CD14-positive monocyte (primary cell): ENCODE measurements around the gene ODAD3. TPM values are rescaled to one million over a fixed set of nuclear protein-coding genes. Genes with fewer than 3 reads are reported as not detected.

ENCODE experiments used
- DNase-seq, 3 donors: peaks; one replicate each; pipeline ENCODE4 v3.0.0-alpha.2; 2011 to 2022
- H2AFZ ChIP-seq: 2 replicates; pipeline ENCODE4 v1.6.0; 2012; ENCODE audit warnings: mild to moderate bottlenecking, low read depth, low read length, inconsistent platforms; ENCODE audit not compliant: insufficient read depth, poor library complexity, severe bottlenecking
- H3K27ac ChIP-seq, 2 donors: 1 replicate in 1 of 2; 2 replicates in 1 of 2; pipeline ENCODE4 v1.5.1; 2012 to 2013; ENCODE audit warnings: low read length in 2 of 2, control low read depth in 1 of 2, inconsistent platforms in 1 of 2, low read depth in 1 of 2, mild to moderate bottlenecking in 1 of 2
- H3K27me3 ChIP-seq, 2 donors: one replicate each; pipeline versions ENCODE4 v1.6.0 to v1.6.1; 2011 to 2013; ENCODE audit warnings: low read length in 2 of 2; ENCODE audit not compliant: control insufficient read depth in 2 of 2, insufficient read depth in 2 of 2
- H3K36me3 ChIP-seq, 2 donors: replicated peaks in 1 of 2; 1 replicate in 1 of 2; 2 replicates in 1 of 2; pipeline versions ENCODE4 v1.5.1 to v1.6.1; 2012 to 2013; ENCODE audit warnings: low read length in 2 of 2, control low read depth in 1 of 2, inconsistent platforms in 1 of 2, mild to moderate bottlenecking in 1 of 2; ENCODE audit not compliant: insufficient read depth in 2 of 2, control insufficient read depth in 1 of 2
- H3K4me1 ChIP-seq, 2 donors: 1 replicate in 1 of 2; 2 replicates in 1 of 2; pipeline versions ENCODE4 v1.5.1 to v1.6.1; 2012 to 2013; ENCODE audit warnings: low read length in 2 of 2, control low read depth in 1 of 2, inconsistent platforms in 1 of 2, mild to moderate bottlenecking in 1 of 2, moderate library complexity in 1 of 2; ENCODE audit not compliant: insufficient read depth in 2 of 2, control insufficient read depth in 1 of 2
- H3K4me2 ChIP-seq: replicated peaks from 2 replicates; pipeline ENCODE3; 2012; ENCODE audit warnings: low read length, moderate library complexity, mild to moderate bottlenecking; ENCODE audit not compliant: poor library complexity, severe bottlenecking; ENCODE audit errors: extremely low read depth
- H3K4me3 ChIP-seq, 3 experiments: fragments of 200-600 bp in 1 of 3; sonication (generic) in 1 of 3; replicated peaks in 1 of 3; 1 replicate in 2 of 3; 2 replicates in 1 of 3; pipeline ENCODE4 v1.5.1; 2011 to 2013; ENCODE audit warnings: low read length in 3 of 3, mild to moderate bottlenecking in 3 of 3, control low read depth in 2 of 3, low read depth in 2 of 3, inconsistent platforms in 1 of 3, moderate library complexity in 1 of 3
- H3K79me2 ChIP-seq: 2 replicates; pipeline ENCODE4 v1.6.0; 2012; ENCODE audit warnings: mild to moderate bottlenecking, control low read depth, inconsistent platforms, low read length, moderate library complexity; ENCODE audit not compliant: insufficient read depth
- H3K9ac ChIP-seq: 2 replicates; pipeline ENCODE4 v1.6.0; 2017; ENCODE audit warnings: low read length, mild to moderate bottlenecking; ENCODE audit not compliant: insufficient read depth, poor library complexity, severe bottlenecking
- H3K9me3 ChIP-seq, 2 donors: replicated peaks in 1 of 2; 1 replicate in 1 of 2; 2 replicates in 1 of 2; pipeline versions ENCODE4 v1.5.1 to v1.6.1; 2012 to 2013; ENCODE audit warnings: low read length in 2 of 2, control low read depth in 1 of 2; ENCODE audit not compliant: control insufficient read depth in 1 of 2, insufficient read depth in 1 of 2
- H4K20me1 ChIP-seq: 2 replicates; pipeline ENCODE4 v1.6.0; 2012; ENCODE audit warnings: mild to moderate bottlenecking, low read length, control low read depth, moderate library complexity; ENCODE audit not compliant: insufficient read depth
- H3K27ac Mint-ChIP-seq, 7 donors: one replicate each; pipeline ENCODE4 v1.8.0; 2020; ENCODE audit warnings: mild to moderate bottlenecking in 7 of 7, mixed read lengths in 7 of 7, moderate library complexity in 6 of 7, inconsistent platforms in 2 of 7
- H3K27me3 Mint-ChIP-seq, 3 donors: one replicate each; pipeline ENCODE4 v1.8.0; 2021 to 2022; ENCODE audit warnings: low read depth in 3 of 3, mild to moderate bottlenecking in 3 of 3, mixed read lengths in 3 of 3, moderate library complexity in 3 of 3, inconsistent platforms in 1 of 3
- H3K36me3 Mint-ChIP-seq, 2 donors: one replicate each; pipeline ENCODE4 v1.8.0; 2020; ENCODE audit warnings: mixed read lengths in 2 of 2, inconsistent platforms in 1 of 2, mild to moderate bottlenecking in 1 of 2
- H3K4me1 Mint-ChIP-seq: one replicate; pipeline ENCODE4 v1.8.0; 2020; ENCODE audit warnings: mild to moderate bottlenecking, mixed read lengths
- H3K4me3 Mint-ChIP-seq, 2 donors: one replicate each; pipeline ENCODE4 v1.8.0; 2020; ENCODE audit warnings: mild to moderate bottlenecking in 2 of 2, mixed read lengths in 2 of 2, moderate library complexity in 1 of 2
- H3K9me3 Mint-ChIP-seq, 7 donors: one replicate each; pipeline ENCODE4 v1.8.0; 2020 to 2022; ENCODE audit warnings: mixed read lengths in 7 of 7, mild to moderate bottlenecking in 6 of 7, moderate library complexity in 6 of 7, inconsistent platforms in 2 of 7
- CTCF ChIP-seq: fragments of 200-600 bp; IDR thresholded peaks from one replicate; pipeline ENCODE4 v1.8.0; 2022; ENCODE audit warnings: antibody characterized with exemption, mild to moderate bottlenecking
- WGBS: methylation state at CpG from one replicate; pipeline ENCODE4 v1.1.5; 2013; ENCODE audit warnings: missing lambda C conversion rate; ENCODE audit not compliant: insufficient coverage; 5-methylcytosine and 5-hydroxymethylcytosine counted together
- intact Hi-C, 2 donors: fragments of 100-400 bp; cut with micrococcal nuclease; formaldehyde crosslinking; loops; one replicate each; pipeline versions ENCODE4 v1.15.0 to v1.15.1; 2023
- polyA plus RNA-seq, 3 donors: library from polyadenylated mRNA; depleted of rRNA in 1 of 3; unstranded in 2 of 3; stranded (reverse) in 1 of 3; fragments of 300-500 nt in 2 of 3; fragments of >200 nt in 1 of 3; fragmentation: Illumina TruSeq in 2 of 3; gene quantifications; 1 replicate in 2 of 3; 2 replicates in 1 of 3; pipeline ENCODE4 v1.2.3, GENCODE V29; 2012 to 2021

ODAD3 gene
- polyA plus RNA-seq, 3 donors, result 0.43 to 0.88 (median 0.61) TPM

- peaks cover 46% of the 10 kb centered on the region for H3K4me1 Mint-ChIP-seq
- no peak overlapping the region for H3K4me3 Mint-ChIP-seq
- no peak overlapping the region for H3K9ac ChIP-seq
- H3K4me3 ChIP-seq, result no peak overlapping the region
- intact Hi-C loops, result no loop called here
- 64% methylated on average over 6 of the region's 8 CpGs for WGBS
- H3K36me3 Mint-ChIP-seq, result peaks cover 7 to 15% of the 10 kb centered on the region in 2 donors
- DNase-seq, result peak in 2 of 3 donors; percentile 35 to 62
- H2AFZ ChIP-seq, result no peak overlapping the region
- no peaks in the 10 kb centered on the region for H4K20me1 ChIP-seq
- H3K4me1 ChIP-seq, result peaks cover 75 to 96% of the 10 kb centered on the region in 2 donors
- peak overlapping the region; percentile 38 to 87 (median 80) for H3K27ac Mint-ChIP-seq
- H3K9me3 Mint-ChIP-seq, result peaks cover 0 to 4% (median 0%) of the 10 kb centered on the region in 7 donors
- peaks cover 0 to 11% of the 10 kb centered on the region in 2 donors for H3K27me3 ChIP-seq
- no peaks in the 10 kb centered on the region for H3K9me3 ChIP-seq
- H3K36me3 ChIP-seq, result no peaks in the 10 kb centered on the region
- TF ChIP-seq CTCF, result peak; percentile 68
- H3K4me2 ChIP-seq, result peak overlapping the region; percentile 11
- H3K27ac ChIP-seq, result peak overlapping the region; percentile 9 to 85
- H3K79me2 ChIP-seq, result peaks cover 55% of the 10 kb centered on the region
- peaks cover 12 to 18% (median 16%) of the 10 kb centered on the region in 3 donors for H3K27me3 Mint-ChIP-seq
Measured at GRCh38 chr19:11378319-11379189, 56.4 kb downstream of the ODAD3 start.

GRCh38 chr19:11377756-11378155 lies 57.2 kb downstream of the ODAD3 start:
- no peak for TF ChIP-seq CTCF
- no peaks in the 10 kb centered on the region for H4K20me1 ChIP-seq
- DNase-seq, result no peak
- H3K4me1 Mint-ChIP-seq, result peaks cover 40% of the 10 kb centered on the region
- no peaks in the 10 kb centered on the region for H3K9me3 ChIP-seq
- H3K79me2 ChIP-seq, result peaks cover 55% of the 10 kb centered on the region
- H3K36me3 ChIP-seq, result no peaks in the 10 kb centered on the region
- peaks cover 0 to 2% (median 0%) of the 10 kb centered on the region in 7 donors for H3K9me3 Mint-ChIP-seq
- intact Hi-C loops, result no loop called here
- peak overlapping the region; percentile 38 to 87 (median 80) for H3K27ac Mint-ChIP-seq
- no peak overlapping the region for H2AFZ ChIP-seq
- peak overlapping the region; percentile 11 for H3K4me2 ChIP-seq
- H3K27me3 Mint-ChIP-seq, result peaks cover 7 to 11% (median 10%) of the 10 kb centered on the region in 3 donors
- H3K27me3 ChIP-seq, result peaks cover 0 to 3% of the 10 kb centered on the region in 2 donors
- no peak overlapping the region for H3K4me3 Mint-ChIP-seq
- peaks cover 7 to 15% of the 10 kb centered on the region in 2 donors for H3K36me3 Mint-ChIP-seq
- H3K4me3 ChIP-seq, result no peak overlapping the region
- 85% methylated on average over 3 of the region's 3 CpGs for WGBS
- H3K4me1 ChIP-seq, result peaks cover 70 to 92% of the 10 kb centered on the region in 2 donors
- no peak overlapping the region for H3K9ac ChIP-seq
- H3K27ac ChIP-seq, result peak overlapping the region; percentile 4 to 85
